ENCODE measurements around the gene PAX5.

Gene PAX5

GRCh38 chr9:36847781-36848673 lies 186.0 kb downstream of the PAX5 start:
- FAIRE-seq = no peak

- no peak for FAIRE-seq
Measured at GRCh38 chr9:36846621-36847020, 187.4 kb downstream of the PAX5 start.

- no peak for FAIRE-seq
Measured at GRCh38 chr9:36845844-36846243, 188.2 kb downstream of the PAX5 start.

- no peak for FAIRE-seq
Measured at GRCh38 chr9:36844961-36845360, 189.1 kb downstream of the PAX5 start.

- no peak for FAIRE-seq
Measured at GRCh38 chr9:36843964-36844363, 190.1 kb downstream of the PAX5 start.

GRCh38 chr9:36842560-36843530 lies 191.2 kb downstream of the PAX5 start:
- no peak for FAIRE-seq

- no peak for FAIRE-seq
Measured at GRCh38 chr9:36840898-36841536, 193.1 kb downstream of the PAX5 start.

- FAIRE-seq = no peak
Measured at GRCh38 chr9:36839131-36839885, 194.8 kb downstream of the PAX5 start.

GRCh38 chr9:36837431-36838405 lies 196.3 kb downstream of the PAX5 start:
- FAIRE-seq = no peak

GRCh38 chr9:36836486-36836885 lies 197.6 kb downstream of the PAX5 start:
- no peak for FAIRE-seq

GRCh38 chr9:36835271-36835996 lies 198.6 kb downstream of the PAX5 start:
- FAIRE-seq = no peak

- no peak for FAIRE-seq
Measured at GRCh38 chr9:36834736-36835135, 199.3 kb downstream of the PAX5 start.

- FAIRE-seq = no peak
Measured at GRCh38 chr9:36833954-36834353, 200.1 kb downstream of the PAX5 start.

GRCh38 chr9:36832164-36832795 lies 201.8 kb downstream of the PAX5 start:
- FAIRE-seq = no peak

- FAIRE-seq = no peak
Measured at GRCh38 chr9:36831381-36832161, 202.5 kb downstream of the PAX5 start.

- no peak for FAIRE-seq
Measured at GRCh38 chr9:36828611-36829013, 205.5 kb downstream of the PAX5 start.

- no peak for FAIRE-seq
Measured at GRCh38 chr9:36827593-36827992, 206.5 kb downstream of the PAX5 start.

GRCh38 chr9:36826581-36826980 lies 207.5 kb downstream of the PAX5 start:
- no peak for FAIRE-seq

GRCh38 chr9:36825179-36825578 lies 208.9 kb downstream of the PAX5 start:
- no peak for FAIRE-seq

All from G401.6 (cell line).